Activated CD8-positive, alpha-beta memory T cell treated with anti-CD3 and anti-CD28 coated beads, Interleukin-2, amount 50 U/mL, for 1 hour (primary cell): Measurements from ENCODE around the gene CDK16.
A peak's percentile ranks its signal among the peaks of the same experiment; 100 is the strongest.

ENCODE experiments used
- DNase-seq: peaks from one replicate; pipeline ENCODE4 v3.0.0-alpha.2; 2020; ENCODE audit errors: extremely low read depth

Gene CDK16

GRCh38 chrX:47209508-47210238, 8.8 kb upstream of the CDK16 start:
- no peak for DNase-seq

- no peak for DNase-seq
Measured at GRCh38 chrX:47210661-47211425, 7.6 kb upstream of the CDK16 start.

GRCh38 chrX:47212381-47213293, 5.8 kb upstream of the CDK16 start:
- DNase-seq, result no peak

GRCh38 chrX:47214435-47215077, 3.9 kb upstream of the CDK16 start:
- no peak for DNase-seq

GRCh38 chrX:47215291-47215900, 3.1 kb upstream of the CDK16 start:
- DNase-seq, result no peak

GRCh38 chrX:47216393-47216925, 2.0 kb upstream of the CDK16 start:
- no peak for DNase-seq

GRCh38 chrX:47217121-47217851, 1.2 kb upstream of the CDK16 start:
- no peak for DNase-seq

GRCh38 chrX:47217852-47218279, 615 bp upstream of the CDK16 start:
- peak; percentile 99 for DNase-seq

GRCh38 chrX:47218920-47219815, 687 bp downstream of the CDK16 start:
- no peak for DNase-seq

GRCh38 chrX:47221756-47222155, 3.3 kb downstream of the CDK16 start:
- no peak for DNase-seq

GRCh38 chrX:47222751-47223350, 4.4 kb downstream of the CDK16 start:
- DNase-seq, result no peak

GRCh38 chrX:47223476-47224250, 5.2 kb downstream of the CDK16 start:
- no peak for DNase-seq

GRCh38 chrX:47224266-47224895, 5.9 kb downstream of the CDK16 start:
- no peak for DNase-seq

- DNase-seq, result no peak
Measured at GRCh38 chrX:47224896-47225290, 6.4 kb downstream of the CDK16 start.

GRCh38 chrX:47226071-47226470, 7.6 kb downstream of the CDK16 start:
- DNase-seq, result no peak

- no peak for DNase-seq
Measured at GRCh38 chrX:47226531-47227333, 8.3 kb downstream of the CDK16 start.

GRCh38 chrX:47227334-47227583, 8.8 kb downstream of the CDK16 start:
- DNase-seq, result no peak
